IPS DF 4.7 (cell line): ENCODE results near the gene FAP.

Experiments used
- DNase-seq: peaks from one replicate; pipeline ENCODE4 v3.0.0-alpha.2; 2013; ENCODE audit warnings: low spot score; ENCODE audit errors: extremely low read depth

Gene FAP

GRCh38 chr2:162242586-162243280, 512 bp downstream of the FAP start:
- DNase-seq, result no peak

GRCh38 chr2:162241571-162241970, 1.7 kb downstream of the FAP start:
- DNase-seq, result no peak

GRCh38 chr2:162234620-162235462, 8.4 kb downstream of the FAP start:
- DNase-seq, result no peak

- DNase-seq, result no peak
Observed at GRCh38 chr2:162233197-162233596, 10.0 kb downstream of the FAP start.

GRCh38 chr2:162232671-162233070, 10.6 kb downstream of the FAP start:
- no peak for DNase-seq

DNA sequence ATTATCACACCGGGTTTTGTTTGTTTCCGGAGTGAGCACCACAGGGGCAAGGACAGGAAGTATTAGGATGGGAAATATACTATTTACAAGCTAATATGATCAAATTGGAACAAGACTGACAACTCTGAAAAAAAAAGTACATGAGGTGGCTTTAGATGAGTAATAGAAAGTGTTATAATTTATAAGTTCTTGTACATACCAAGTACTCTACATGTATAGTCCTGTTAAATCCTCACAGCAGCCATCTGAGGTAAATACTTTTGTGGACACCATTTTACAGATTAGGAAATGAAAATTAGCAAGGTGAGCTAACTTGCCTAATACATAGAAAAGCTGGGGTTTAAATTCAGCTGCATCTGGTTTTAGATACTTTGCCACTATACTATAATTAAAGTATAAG, 11.2 kb downstream of the FAP start:
- DNase-seq, result no peak

DNA sequence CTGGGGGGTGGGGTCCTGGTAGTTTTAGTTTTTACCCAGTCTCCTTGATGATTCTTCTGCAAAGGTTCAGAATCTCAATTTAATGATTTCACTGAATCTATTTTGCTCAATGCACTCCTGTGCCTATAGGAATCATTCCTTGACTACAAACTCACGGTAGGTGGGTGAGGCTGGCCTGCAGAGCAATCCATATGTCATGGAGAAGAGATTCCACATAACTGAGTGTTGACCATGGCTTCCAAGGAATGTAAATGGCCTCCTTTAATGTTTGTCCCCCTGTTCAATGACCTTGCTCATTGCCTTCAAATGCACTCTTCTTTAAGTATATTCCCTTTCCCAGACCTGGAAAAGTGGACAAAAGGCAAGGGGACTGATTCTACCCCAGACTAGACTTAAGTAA, 12.5 kb downstream of the FAP start:
- no peak for DNase-seq

DNA sequence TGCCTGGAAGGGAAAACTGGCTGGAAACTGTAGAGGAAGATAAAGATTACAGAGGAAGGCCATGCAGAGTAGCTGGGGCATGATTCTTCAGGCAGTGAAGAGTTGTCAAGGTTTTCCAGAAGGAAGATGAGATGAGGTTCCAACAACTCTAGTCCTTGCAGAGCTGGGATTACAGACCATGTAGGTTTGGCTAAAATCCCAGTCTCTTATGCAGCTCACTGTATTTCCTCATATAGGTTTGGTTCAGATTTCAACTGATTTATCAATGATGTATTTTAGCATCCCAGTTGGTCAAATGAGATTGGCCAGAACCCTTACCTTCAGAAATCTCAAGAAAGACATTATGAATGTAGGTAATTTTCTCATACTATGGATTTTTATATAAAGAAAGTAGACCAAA, 16.4 kb downstream of the FAP start:
- no peak for DNase-seq

DNA sequence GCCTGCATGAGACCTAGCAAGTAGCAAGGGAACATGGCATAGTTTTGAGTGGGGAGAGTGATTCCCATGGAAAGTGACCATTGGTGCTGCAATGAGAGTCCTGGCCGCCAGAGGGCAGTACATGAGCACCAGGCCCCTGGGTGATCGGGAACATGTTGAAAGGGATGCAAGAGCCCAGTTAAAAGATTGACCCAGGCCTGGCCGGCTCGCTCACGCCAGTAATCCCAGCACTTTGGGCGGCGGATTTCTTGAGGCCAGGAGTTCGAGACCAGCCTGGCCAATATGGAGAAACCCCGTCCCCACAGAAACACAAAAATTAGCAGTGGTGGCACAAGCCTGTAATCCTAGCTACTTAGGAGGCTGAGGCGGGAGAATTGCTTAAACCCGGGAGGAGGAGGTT, 22.2 kb downstream of the FAP start:
- peak; percentile 41 for DNase-seq

DNA sequence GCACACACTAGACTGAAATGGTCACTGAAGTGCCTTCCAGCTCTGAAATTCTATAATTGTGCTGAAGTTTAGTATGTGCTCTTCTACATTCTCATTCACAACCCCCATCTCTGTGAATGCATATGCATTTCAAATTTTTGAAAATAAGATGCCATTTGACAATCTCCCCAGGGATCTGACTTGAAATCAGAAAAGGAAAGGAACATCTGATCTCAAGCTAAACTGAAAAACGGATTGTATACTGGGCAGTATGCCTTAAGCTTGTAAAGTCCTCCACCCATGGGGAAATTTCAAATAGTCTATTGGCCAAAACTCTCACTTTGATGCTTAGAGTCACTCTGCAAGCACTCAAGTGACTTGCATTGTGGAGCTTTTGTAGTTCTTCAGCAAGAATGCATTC, 22.9 kb downstream of the FAP start:
- DNase-seq, result no peak

GRCh38 chr2:162219426-162219825, 23.8 kb downstream of the FAP start:
- no peak for DNase-seq

GRCh38 chr2:162217598-162217997, 25.6 kb downstream of the FAP start:
- DNase-seq, result no peak

DNA sequence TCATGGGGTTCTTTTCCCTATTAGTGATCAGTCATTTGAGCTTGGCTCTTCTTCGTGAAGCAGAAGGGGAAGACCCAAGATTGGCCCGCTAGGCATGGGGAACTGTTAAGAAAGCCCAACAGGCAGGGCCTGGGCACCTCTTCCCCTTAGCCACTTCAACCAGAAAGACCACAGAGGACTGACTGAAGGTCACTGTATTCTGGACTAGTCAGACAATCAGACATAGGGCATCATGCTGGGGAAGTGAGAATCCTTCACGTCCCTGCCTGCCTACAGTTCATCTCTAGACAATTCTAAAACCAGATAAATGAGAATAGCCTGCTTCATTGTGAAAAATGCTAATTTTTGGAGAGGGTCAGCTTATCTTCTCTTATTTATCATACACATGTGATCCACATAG, 28.1 kb downstream of the FAP start:
- DNase-seq, result no peak

DNA sequence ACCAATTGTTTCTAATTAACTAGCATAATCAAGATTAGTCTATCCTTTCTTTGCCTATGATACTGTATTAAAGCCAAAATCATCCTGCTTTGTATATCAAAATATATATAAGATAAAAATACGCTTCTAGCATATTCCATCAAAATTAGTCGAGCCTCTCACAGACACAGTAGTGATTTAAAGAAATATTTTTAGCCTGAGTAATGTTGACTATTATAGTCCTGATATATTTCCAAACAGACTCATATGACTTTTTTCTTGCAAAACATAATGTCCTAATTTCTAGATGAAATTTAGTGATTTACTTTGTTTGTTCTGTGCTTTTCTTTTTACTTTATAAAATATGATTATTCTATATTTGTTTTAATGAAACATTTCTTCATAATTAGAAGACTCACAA, 30.9 kb downstream of the FAP start:
- no peak for DNase-seq

DNA sequence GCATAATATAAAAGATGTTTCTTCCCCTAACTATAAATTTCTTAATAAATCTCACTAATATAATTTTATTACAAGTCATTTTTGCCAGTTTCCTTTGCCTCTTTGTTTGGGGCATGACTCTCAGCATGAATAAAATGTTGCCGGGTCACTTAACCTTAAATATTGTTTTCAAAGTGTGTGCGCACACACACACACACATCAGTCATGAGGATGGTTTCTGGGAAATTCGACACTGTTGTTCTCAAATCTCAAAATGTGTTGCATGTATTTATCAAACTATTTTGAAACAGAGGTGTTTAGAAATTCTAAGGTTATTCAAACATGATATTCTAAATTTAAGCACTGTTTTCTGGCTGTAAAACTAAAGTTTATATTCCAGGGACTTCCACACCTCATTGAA, 31.5 kb downstream of the FAP start:
- DNase-seq, result no peak

DNA sequence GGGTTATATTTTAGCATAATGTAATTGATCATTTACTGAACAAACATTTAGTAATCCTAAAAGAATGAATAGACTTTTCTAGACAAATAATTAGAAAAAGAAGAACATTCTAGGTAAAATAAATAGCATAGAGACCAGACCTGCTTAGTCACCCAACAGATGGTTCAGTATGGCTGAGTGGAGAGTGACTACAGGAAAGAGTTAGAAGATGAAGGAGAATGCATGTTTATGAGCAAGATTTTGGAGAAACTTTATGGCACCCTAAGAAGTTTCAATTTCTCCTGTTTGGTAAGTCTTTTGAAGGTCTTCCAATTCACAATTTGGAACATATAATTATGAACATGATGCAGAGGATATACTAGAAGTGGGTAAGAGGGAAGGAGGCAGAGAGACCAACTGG, 32.9 kb downstream of the FAP start:
- no peak for DNase-seq

DNA sequence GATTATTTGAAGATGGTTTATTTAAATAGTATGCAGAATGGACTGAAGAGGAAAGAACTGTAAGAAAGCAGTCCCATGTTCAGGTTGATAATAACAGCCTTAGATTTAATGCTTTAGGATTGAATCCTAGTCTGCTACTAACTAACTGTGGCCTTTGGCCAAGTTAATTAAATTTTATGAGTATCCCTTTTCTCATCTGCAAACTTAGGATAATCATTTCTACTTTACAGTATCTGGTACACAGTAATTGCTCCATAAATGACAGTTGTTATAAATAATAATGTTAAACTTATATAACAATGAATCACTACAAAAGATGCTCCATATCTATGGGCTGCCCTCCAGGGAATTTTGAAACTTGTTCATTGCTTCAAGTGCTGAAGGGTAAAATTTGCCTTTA, 41.0 kb downstream of the FAP start:
- no peak for DNase-seq

GRCh38 chr2:162200636-162201035, 42.6 kb downstream of the FAP start:
- no peak for DNase-seq

GRCh38 chr2:162199913-162200312, 43.3 kb downstream of the FAP start:
- no peak for DNase-seq

DNA sequence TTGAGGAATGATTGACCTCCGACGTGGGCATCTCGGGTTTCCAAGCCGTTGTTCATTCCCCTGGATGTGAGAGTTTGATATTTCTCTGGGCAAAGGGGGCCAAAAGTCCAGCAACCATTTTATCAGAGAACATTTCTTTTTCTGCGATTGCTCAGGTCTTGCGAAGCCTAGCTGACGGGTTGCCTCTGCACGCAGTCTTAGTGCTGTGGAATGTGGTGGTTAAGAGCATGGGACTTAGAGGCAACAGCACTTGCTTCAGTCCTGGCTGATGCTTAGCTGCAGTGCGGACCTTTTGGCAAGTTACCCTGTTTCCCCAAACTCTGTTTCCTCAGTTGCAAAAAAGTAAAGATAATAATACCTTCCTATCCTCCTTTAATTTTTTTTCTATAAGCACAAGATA, 45.0 kb downstream of the FAP start:
- no peak for DNase-seq

- no peak for DNase-seq
Observed at GRCh38 chr2:162197069-162197825, 46.0 kb downstream of the FAP start.

GRCh38 chr2:162196638-162197037, 46.6 kb downstream of the FAP start:
- no peak for DNase-seq
